HCT116 (cell line): ENCODE results near the gene STAMBPL1. TPM values are rescaled to one million over a fixed set of nuclear protein-coding genes. Genes with fewer than 3 reads are reported as not detected.

Experiments used
- ATAC-seq: fragments of 200-7000 bp; cut with Tn5 transposase; 2 replicates; pipeline ENCODE4 v1.9.1; 2020; ENCODE audit warnings: mild to moderate bottlenecking, moderate library complexity
- BruUV-seq: library from RNA; stranded (reverse); fragments of 400-500 nt; replicated peaks from 2 replicates; lab custom pipeline; 2021; lab: Mats Ljungman, UMichigan
- CTCF ChIA-PET: fragments of 300-600 bp; sonication (Branson Sonifier 250); formaldehyde crosslinking; loops from one replicate; lab custom pipeline; 2021; ENCODE audit warnings: antibody characterized with exemption; lab: Charles Lee
- POLR2A ChIA-PET: fragments of 300-600, 350-600 bp; sonication (Branson Sonifier 250); formaldehyde crosslinking; loops from one replicate; lab custom pipeline; 2021; ENCODE audit warnings: antibody characterized with exemption; lab: Charles Lee
- RAD21 ChIA-PET, 2 experiments: fragments of 300-600 bp; sonication (Branson Sonifier 250); formaldehyde crosslinking; loops; one replicate each; lab custom pipeline; 2023; ENCODE audit warnings: low total read pairs in 2 of 2; ENCODE audit not compliant: uncharacterized antibody in 2 of 2, unreplicated experiment in 2 of 2, low non-redundant PET in 1 of 2; lab: Charles Lee
- DNase-seq: peaks from one replicate; pipeline ENCODE4 v3.0.0-alpha.2; 2010; ENCODE audit warnings: low read depth, low spot score
- H2AFZ ChIP-seq: fragments of 200-600 bp; shearing (Covaris generic), sonication (generic); 2 replicates; pipeline ENCODE4 v1.6.1; 2017; ENCODE audit warnings: low read depth, mixed run types, mixed read lengths, antibody characterized with exemption, low read length; ENCODE audit not compliant: poor library complexity, severe bottlenecking
- H3K27ac ChIP-seq: 2 replicates; pipeline ENCODE4 v1.5.1; 2012; ENCODE audit warnings: low read depth, low read length
- H3K27me3 ChIP-seq: fragments of 200-600 bp; sonication (generic); 2 replicates; pipeline ENCODE4 v1.6.1; 2016; ENCODE audit warnings: mixed run types, low read length, mixed read lengths; ENCODE audit not compliant: insufficient read depth
- H3K36me3 ChIP-seq, 2 experiments: fragments of 200-500 bp in 1 of 2; fragments of 200-600 bp in 1 of 2; sonication (Bioruptor generic) in 1 of 2; sonication (generic) in 1 of 2; 2 replicates each; pipeline versions ENCODE4 v1.5.1 to v1.6.1; 2014 to 2016; ENCODE audit warnings: low read length in 2 of 2, inconsistent platforms in 1 of 2, mixed read lengths in 1 of 2, mixed run types in 1 of 2; ENCODE audit not compliant: insufficient read depth in 2 of 2, control insufficient read depth in 1 of 2
- H3K4me1 ChIP-seq, 2 experiments: fragments of 200-600 bp in 1 of 2; sonication (generic) in 1 of 2; 2 replicates each; pipeline versions ENCODE4 v1.5.1 to v1.6.1; 2012 to 2017; ENCODE audit warnings: low read length in 2 of 2, inconsistent platforms in 1 of 2, mild to moderate bottlenecking in 1 of 2, mixed read lengths in 1 of 2, mixed run types in 1 of 2, moderate library complexity in 1 of 2; ENCODE audit not compliant: insufficient read depth in 2 of 2, control insufficient read depth in 1 of 2
- H3K4me2 ChIP-seq: fragments of 200-600 bp; sonication (generic); 2 replicates; pipeline ENCODE4 v1.6.1; 2017; ENCODE audit warnings: mixed run types, low read length, mixed read lengths
- H3K4me3 ChIP-seq, 2 experiments: fragments of 200-600 bp in 1 of 2; sonication (generic) in 1 of 2; replicated peaks in 1 of 2; 2 replicates each; pipeline ENCODE4 v1.5.1; 2011 to 2016; ENCODE audit warnings: low read length in 2 of 2, control low read depth in 1 of 2, low read depth in 1 of 2, mild to moderate bottlenecking in 1 of 2, mixed read lengths in 1 of 2, mixed run types in 1 of 2
- H3K79me2 ChIP-seq: fragments of 200-600 bp; sonication (generic); 2 replicates; pipeline ENCODE4 v1.6.1; 2017; ENCODE audit warnings: mild to moderate bottlenecking, mixed run types, low read length, moderate library complexity, mixed read lengths; ENCODE audit not compliant: insufficient read depth
- H3K9ac ChIP-seq: fragments of 200-600 bp; sonication (generic); 2 replicates; pipeline ENCODE4 v1.6.1; 2016; ENCODE audit warnings: low read length, mixed read lengths
- H3K9me2 ChIP-seq: fragments of 200-600 bp; sonication (generic), shearing (Covaris generic); 2 replicates; pipeline ENCODE4 v1.6.1; 2017; ENCODE audit warnings: mixed run types, mild to moderate bottlenecking, moderate library complexity; ENCODE audit not compliant: insufficient read depth
- H3K9me3 ChIP-seq, 2 experiments: fragments of 200-500 bp in 1 of 2; fragments of 200-600 bp in 1 of 2; sonication (Bioruptor generic) in 1 of 2; sonication (generic) in 1 of 2; 2 replicates each; pipeline ENCODE4 v1.6.1; 2014 to 2017; ENCODE audit warnings: low read length in 2 of 2, mixed read lengths in 2 of 2, inconsistent platforms in 1 of 2, low read depth in 1 of 2, mild to moderate bottlenecking in 1 of 2, mixed run types in 1 of 2, moderate library complexity in 1 of 2; ENCODE audit not compliant: control insufficient read depth in 1 of 2, insufficient read depth in 1 of 2
- H4K20me1 ChIP-seq: fragments of 200-600 bp; sonication (generic), shearing (Covaris generic); 2 replicates; pipeline ENCODE4 v1.6.1; 2017; ENCODE audit warnings: mixed run types, mild to moderate bottlenecking, moderate library complexity; ENCODE audit not compliant: insufficient read depth
- CTCF ChIP-seq, 3 experiments: fragments of 200-600 bp in 1 of 3; sonication (generic) in 1 of 3; IDR thresholded peaks in 2 of 3; conservative IDR thresholded peaks in 1 of 3; 2 replicates each; pipeline ENCODE4 v1.5.1; 2012 to 2017; ENCODE audit warnings: low read depth in 2 of 3, low read length in 2 of 3, antibody characterized with exemption in 1 of 3, borderline replicate concordance in 1 of 3, control low read depth in 1 of 3, mild to moderate bottlenecking in 1 of 3, mixed read lengths in 1 of 3, mixed run types in 1 of 3, moderate library complexity in 1 of 3; ENCODE audit not compliant: insufficient read depth in 1 of 3
- REST ChIP-seq: IDR thresholded peaks from 2 replicates; pipeline ENCODE4 v1.6.1; 2012; ENCODE audit warnings: low read depth
- intact Hi-C: fragments of 100-400 bp; cut with micrococcal nuclease; formaldehyde crosslinking; loops from 2 replicates; pipeline ENCODE4 v1.10.0; 2022
- total RNA-seq: library from RNA; stranded (reverse); gene quantifications from one replicate; pipeline ENCODE4 v1.2.1, GENCODE V29; 2021; ENCODE audit not compliant: unreplicated experiment

STAMBPL1 gene
- total RNA-seq, 1 experiment from 2014 or later = 11.0 TPM

DNA sequence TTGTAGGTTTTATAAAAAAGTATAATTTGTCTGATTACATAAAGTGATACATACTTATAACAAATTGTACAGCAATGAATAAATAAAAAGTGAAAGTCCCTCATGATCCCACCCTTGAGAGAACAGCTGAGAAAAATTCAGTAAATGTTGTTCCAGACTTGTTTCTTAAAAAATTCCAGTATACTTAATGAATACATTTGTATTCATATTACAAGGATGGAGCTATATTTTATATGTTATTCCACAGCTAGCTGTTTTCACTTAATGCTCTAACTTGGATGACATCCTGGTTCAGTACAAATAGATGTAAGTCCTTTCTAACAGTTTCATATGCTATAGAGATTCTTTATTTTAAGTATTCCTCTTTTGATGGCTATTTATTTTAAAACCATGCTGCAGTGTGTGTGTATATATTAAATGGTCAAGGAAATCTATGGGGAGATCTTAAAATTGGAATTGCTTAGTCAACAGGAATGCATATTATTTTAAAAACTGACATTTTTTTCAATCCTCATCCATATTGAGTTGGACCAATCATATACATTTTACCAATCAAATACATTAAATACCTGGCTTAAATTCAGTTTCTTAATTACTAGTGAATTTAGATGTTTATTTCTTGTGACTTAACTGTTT lies 8.9 kb downstream of the STAMBPL1 start:
- ChIA-PET RAD21 (no interaction called here), POLR2A (no interaction called here), CTCF (interaction anchor here (1.6 kb wide), 1 partner anchor 54 kb away, joined by 3 read pairs; no protein-coding TSS in a partner anchor)
- Histone ChIP-seq H3K4me2 (no peak overlapping the region), H3K27ac (no peak overlapping the region), H3K9ac (no peak overlapping the region), H3K27me3 (no peaks in the 10 kb centered on the region), H3K79me2 (peaks cover 17% of the 10 kb centered on the region), H3K4me1 (peaks cover 5 to 53% of the 10 kb centered on the region in 2 experiments; a peak in 3 of 4 replicates), H3K36me3 (no peaks in the 10 kb centered on the region), H3K4me3 (no peak overlapping the region), H3K9me2 (no peaks in the 10 kb centered on the region), H2AFZ (no peak overlapping the region), H3K9me3 (no peaks in the 10 kb centered on the region), H4K20me1 (no peaks in the 10 kb centered on the region)
- no TSS peak for BruUV-seq
- intact Hi-C loops = no loop called here
- no peak for DNase-seq
- no peak for TF ChIP-seq CTCF (IDR thresholded peaks at IDR 0.05 in 2 of 3, conservative IDR thresholded peaks at IDR 0.05 in 1 of 3; ENCODE audit: borderline replicate concordance in 1 of 3, insufficient read depth in 1 of 3, low read depth in 2 of 3, low read length in 2 of 3)
- no peak for TF ChIP-seq REST
- ATAC-seq = no peak
